HG03045 (cell line): Measurements from ENCODE around the gene SCN10A.

Experiments used
- ATAC-seq: cut with Tn5 transposase; IDR thresholded peaks from one replicate; pipeline ENCODE4 v1.9.1; 2021; ENCODE audit warnings: mild to moderate bottlenecking, moderate library complexity; ENCODE audit not compliant: unreplicated experiment

The SCN10A gene

GRCh38 chr3:38782148-38782547 is 33.9 kb downstream of the SCN10A start:
- ATAC-seq: no peak

- ATAC-seq: no peak
These were observed 42.5 kb downstream of the SCN10A start for GRCh38 chr3:38773528-38773927.

GRCh38 chr3:38763569-38763968 is 52.4 kb downstream of the SCN10A start:
- no peak for ATAC-seq

DNA sequence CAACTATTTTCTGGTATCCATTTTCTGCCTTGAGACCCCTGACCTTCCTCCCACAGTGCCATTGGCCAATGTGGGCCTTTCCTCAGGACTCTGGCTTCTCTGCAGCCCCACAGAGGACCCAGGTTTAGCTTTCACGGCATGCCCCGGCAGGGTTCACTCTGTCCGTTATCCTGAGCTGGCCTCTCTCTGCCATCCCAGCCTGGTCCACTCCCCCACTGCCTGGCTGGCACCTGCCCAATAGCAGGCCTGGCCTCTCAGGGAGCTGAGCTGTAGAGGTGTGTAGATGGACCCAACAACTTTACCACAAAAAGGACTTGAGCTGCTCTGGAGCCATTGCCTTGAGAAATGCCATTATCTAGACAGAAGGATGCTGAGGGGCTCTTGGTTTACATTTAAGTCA is 57.5 kb downstream of the SCN10A start:
- ATAC-seq: no peak

DNA sequence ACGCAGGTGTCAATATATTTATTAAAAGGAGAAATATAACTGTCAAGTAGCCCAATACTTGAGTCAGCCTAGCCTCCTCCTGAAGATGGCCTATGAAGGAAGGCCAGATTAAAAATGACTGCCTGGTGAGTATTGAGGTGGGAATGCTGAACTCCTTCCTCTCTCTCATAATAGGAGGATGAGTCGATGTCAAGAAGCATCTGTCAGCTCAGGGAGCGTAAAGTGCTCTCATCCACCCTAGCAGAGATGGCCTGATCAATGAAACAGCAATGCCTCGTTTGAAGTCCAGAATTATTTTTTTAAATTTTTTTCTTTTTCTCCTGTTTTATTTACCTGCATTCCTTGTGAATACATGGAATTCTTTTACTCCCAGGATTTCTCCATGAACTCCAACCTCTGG is 58.3 kb downstream of the SCN10A start:
- ATAC-seq: no peak

- ATAC-seq: no peak
These were observed 59.1 kb downstream of the SCN10A start for GRCh38 chr3:38756892-38757291.

GRCh38 chr3:38755130-38755529 is 60.9 kb downstream of the SCN10A start:
- ATAC-seq: no peak

GRCh38 chr3:38746641-38747040 is 69.4 kb downstream of the SCN10A start:
- ATAC-seq: no peak

DNA sequence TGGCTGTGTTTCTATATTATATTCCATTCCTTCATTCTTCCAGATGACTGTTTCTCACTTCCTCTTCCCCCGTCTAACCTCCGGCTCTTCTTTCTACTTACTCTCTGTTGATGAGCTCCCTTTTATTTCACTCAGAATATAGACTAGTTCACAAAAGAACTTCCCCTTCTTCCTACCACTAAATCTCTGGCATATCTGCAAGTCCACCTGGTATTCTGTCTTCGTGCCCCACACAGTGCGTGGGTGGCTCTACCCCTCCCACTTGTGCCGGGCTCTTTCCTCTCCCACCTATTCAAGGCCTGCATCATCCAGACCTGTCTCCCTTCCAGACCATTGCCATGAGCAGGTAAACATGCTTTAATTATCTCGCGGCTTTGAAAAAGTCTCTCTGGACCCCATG is 73.0 kb downstream of the SCN10A start:
- ATAC-seq: no peak

DNA sequence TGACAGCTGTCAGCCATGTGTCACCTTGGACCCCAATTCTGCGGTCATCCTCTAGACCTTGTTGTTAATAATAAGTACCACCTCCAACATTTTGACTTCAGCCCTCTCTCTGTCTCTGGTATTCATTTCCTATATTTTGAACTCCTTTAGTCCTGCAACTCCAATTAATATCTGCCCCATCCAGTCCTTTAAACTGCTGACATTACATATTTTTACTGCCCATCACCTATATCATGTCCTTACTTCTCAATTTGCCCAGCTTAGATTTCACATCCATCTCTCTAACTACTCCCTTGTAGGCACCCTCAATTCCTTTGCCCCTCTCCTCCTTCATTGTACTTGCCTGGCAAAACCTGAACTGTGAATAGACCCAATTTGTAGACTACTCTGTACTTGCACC is 73.5 kb downstream of the SCN10A start:
- ATAC-seq: no peak

DNA sequence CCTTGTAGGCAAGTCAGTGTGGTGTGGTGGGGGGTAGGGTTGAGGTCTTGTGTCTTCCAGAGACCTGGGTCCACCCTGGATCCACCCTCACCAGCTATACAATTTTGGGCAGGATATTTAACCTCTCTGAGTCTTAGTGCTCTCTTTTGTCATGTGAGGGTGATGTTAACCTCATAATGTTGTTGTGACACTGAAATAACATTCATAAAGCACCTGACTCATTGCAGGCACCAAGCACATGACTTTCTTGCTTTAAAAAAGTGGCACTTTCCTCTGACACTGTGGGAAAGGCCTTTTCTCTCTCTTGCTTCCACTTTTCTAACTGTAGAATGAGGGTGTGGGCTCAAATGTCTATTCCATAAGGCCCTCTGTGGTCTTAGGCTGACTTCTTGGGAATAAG is 75.5 kb downstream of the SCN10A start:
- ATAC-seq: no peak

DNA sequence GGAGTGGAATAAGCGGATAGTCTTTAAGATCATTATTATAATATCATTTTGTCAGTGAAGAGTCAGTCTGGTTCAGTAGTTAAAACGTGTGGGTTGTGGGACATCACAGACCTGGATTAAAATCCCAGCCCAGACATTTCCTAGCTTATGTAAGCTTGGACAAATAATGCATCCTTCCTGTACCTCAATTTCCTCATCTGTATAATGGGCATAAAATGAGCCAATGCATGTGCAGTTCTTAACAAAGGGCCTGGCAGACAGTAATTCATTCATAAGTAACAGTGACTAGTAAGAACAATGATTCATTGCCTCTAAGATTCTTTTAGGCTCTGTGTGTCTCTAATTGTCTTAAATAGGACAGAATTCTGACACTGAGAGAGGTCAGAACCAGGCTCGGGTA is 76.1 kb downstream of the SCN10A start:
- ATAC-seq: no peak

DNA sequence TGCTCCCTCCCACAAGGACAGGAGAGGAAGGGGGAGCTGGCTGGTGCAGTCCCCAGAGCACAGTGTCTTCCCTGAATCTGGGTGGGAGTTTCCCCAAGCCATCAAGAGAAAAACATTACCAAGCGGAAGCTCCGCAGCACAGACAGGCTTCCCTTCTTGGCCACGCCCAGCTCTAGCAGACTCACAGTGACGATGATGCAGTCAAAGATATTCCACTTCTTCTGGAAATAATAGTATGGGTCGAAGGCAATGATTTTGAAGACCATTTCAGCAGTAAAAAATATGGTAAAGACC is 76.7 kb downstream of the SCN10A start:
- ATAC-seq: no peak

DNA sequence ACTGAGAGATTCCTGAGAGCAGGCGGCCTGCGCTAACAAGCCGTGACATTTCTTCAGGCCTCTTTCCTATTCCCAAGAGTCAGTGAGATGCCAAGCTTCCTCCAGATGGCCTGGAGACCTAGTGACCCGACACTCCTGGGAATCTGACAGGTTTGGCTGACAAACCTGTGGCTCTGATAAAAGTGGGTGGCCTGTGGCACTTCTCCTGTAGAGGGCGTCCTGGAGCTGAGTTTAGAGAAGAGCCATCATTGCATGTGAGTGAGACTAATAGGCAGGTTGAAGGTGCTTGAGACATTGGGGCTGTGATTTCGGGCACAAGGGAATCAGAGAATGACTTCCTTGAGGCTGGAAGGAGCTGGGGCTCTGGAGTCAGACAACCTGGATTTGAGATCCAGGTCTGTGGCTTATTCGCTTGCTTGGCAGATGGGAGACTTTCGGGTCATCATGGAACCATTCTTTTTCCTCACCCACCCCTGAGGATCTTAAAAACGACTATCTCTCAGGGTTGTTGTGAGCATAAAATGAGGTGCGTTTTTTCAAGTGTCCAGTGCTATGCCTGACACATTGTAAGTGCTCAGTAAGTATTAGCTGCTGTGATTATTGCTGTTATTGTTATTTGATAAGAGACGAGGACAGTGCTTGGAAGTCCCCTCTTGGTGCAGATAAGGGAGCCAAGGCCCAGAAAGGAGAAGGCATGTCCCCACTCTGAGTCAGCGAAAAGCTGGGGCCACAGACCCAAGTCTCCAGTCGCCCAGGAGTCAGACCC is 77.2 kb downstream of the SCN10A start:
- no peak for ATAC-seq

DNA sequence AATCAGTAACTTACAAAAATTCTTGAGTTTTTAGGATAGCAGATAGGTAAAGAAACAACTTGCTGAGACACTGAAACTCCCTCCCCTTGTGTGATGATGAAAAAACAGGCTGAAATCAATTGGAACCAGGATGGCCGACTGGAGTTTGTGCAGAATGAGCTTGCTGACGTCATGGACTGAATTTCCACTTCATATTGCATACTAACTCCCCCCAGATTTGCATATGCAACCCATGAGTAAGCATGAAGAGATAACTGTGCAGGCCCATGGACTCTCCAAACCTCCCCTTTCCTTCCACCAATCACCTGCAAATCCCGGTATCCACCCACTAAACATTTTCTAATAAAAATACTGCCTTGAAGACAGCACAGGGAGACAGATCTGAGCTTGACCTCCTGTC is 84.5 kb downstream of the SCN10A start:
- ATAC-seq: no peak

- no peak for ATAC-seq
These were observed 85.7 kb downstream of the SCN10A start for GRCh38 chr3:38730281-38730680.

DNA sequence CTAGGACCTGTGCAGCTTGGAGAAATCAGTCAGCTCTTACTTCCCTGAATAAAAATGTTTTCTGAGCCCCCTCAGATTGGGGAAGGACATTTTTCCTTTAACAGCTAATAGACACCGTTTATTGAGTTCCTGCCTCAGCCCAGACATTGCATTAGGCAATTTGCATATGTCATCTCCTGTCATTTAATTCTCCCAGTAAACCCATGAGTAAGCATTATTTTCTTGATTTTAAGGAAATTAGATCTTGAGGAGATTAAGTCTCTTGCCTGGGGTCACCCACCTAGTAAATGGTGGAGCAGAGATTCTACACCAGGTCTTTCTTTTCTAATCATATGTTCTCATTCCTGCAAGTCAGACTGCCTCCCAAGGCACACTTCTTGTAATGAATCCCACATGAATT is 88.0 kb downstream of the SCN10A start:
- ATAC-seq: no peak

DNA sequence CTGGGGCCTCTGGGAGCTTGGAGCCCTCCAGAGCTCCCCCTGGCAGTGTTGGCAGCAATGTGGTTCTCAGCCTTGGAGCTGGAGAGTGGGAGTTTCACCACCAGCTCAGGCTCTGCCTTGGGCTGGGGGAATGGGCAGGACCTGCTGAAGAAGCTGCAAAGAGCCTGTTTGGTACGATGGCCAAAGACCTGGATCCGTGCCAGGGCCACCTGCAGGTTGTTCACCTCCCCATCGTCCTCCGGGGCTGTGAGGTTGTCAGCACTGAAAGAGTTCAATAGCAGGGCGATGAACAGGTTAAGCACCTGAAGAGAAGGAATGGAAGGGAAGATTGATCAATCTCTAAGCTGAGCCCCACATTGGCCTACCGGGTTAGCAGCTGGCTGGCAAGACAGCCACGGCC is 89.3 kb downstream of the SCN10A start:
- ATAC-seq: no peak

- ATAC-seq: no peak
These were observed 90.1 kb downstream of the SCN10A start for GRCh38 chr3:38725726-38726419.

- no peak for ATAC-seq
These were observed 91.7 kb downstream of the SCN10A start for GRCh38 chr3:38724392-38724736.

- ATAC-seq: no peak
These were observed 92.2 kb downstream of the SCN10A start for GRCh38 chr3:38723569-38724391.
